DND-41 (cell line): ENCODE data around the gene TSHR.

ENCODE experiments used
- EZH2 ChIP-seq: IDR thresholded peaks from 3 replicates; pipeline ENCODE4 v1.6.1; 2012; ENCODE audit warnings: borderline replicate concordance, low read depth, mild to moderate bottlenecking, moderate library complexity, low read length, inconsistent platforms; ENCODE audit not compliant: severe bottlenecking
- TF ChIP-seq, protein P1 (sequence below): IDR thresholded peaks from 2 replicates; pipeline ENCODE4 v1.5.1; 2012; ENCODE audit warnings: borderline replicate concordance, low read length, moderate library complexity, mild to moderate bottlenecking; ENCODE audit not compliant: poor library complexity, severe bottlenecking; ENCODE audit errors: extremely low read depth

DNA sequence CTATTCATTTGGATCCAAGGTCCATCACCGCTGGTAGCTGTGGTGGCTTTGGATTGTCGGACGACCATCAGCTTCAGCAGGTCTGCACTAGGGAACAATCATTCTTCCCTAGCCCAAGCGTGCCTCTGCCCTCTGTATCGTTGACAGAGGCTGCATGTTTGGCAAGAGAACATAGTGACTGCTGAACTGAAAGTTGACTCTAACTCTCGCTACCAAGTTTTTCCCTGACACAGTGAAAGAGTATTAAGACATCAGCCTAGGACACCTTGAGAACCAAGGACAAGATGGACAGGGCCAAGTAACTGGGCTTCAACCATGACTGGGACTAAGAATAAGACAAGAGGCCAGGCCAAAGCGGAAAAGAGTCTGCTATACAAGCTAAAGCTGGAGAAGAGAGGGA is 26.3 kb downstream of the TSHR start:
- TF ChIP-seq, protein P1, sequence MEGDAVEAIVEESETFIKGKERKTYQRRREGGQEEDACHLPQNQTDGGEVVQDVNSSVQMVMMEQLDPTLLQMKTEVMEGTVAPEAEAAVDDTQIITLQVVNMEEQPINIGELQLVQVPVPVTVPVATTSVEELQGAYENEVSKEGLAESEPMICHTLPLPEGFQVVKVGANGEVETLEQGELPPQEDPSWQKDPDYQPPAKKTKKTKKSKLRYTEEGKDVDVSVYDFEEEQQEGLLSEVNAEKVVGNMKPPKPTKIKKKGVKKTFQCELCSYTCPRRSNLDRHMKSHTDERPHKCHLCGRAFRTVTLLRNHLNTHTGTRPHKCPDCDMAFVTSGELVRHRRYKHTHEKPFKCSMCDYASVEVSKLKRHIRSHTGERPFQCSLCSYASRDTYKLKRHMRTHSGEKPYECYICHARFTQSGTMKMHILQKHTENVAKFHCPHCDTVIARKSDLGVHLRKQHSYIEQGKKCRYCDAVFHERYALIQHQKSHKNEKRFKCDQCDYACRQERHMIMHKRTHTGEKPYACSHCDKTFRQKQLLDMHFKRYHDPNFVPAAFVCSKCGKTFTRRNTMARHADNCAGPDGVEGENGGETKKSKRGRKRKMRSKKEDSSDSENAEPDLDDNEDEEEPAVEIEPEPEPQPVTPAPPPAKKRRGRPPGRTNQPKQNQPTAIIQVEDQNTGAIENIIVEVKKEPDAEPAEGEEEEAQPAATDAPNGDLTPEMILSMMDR = no peak
- TF ChIP-seq EZH2 = no peak
